H1 (cell line): ENCODE results near the gene PPP1R18. TPM values are rescaled to one million over a fixed set of nuclear protein-coding genes. Genes with fewer than 3 reads are reported as not detected.

Experiments
- CHD2 ChIP-seq: IDR thresholded peaks from 2 replicates; pipeline ENCODE4 v1.6.1; 2012; ENCODE audit warnings: low read length, improper control_type of control experiment
- CHD7 ChIP-seq: fragments of 300-600 bp; sonication (generic); IDR thresholded peaks from 2 replicates; pipeline ENCODE4 v1.7.1; 2012; ENCODE audit warnings: low read length, moderate library complexity, mild to moderate bottlenecking, inconsistent platforms; ENCODE audit not compliant: insufficient replicate concordance
- RAD21 ChIP-seq, 2 experiments: IDR thresholded peaks in 1 of 2; conservative IDR thresholded peaks in 1 of 2; 2 replicates each; pipeline ENCODE4 v1.6.1; 2011; ENCODE audit warnings: low read depth in 2 of 2, low read length in 2 of 2, improper control_type of control experiment in 1 of 2, inconsistent platforms in 1 of 2, mild to moderate bottlenecking in 1 of 2, moderate library complexity in 1 of 2
- polyA plus RNA-seq, 7 experiments: library from polyadenylated mRNA; depleted of rRNA in 3 of 7; stranded (reverse) in 5 of 7; unstranded in 2 of 7; fragments of >200 nt in 5 of 7; fragments of 200-250 nt in 2 of 7; gene quantifications; 1 replicate in 5 of 7; 2 replicates in 1 of 7; 4 replicates in 1 of 7; pipeline versions ENCODE4 v1.2.1 to v1.2.3, GENCODE V29; 2011 to 2013; ENCODE audit warnings: missing spikeins in 2 of 7, mixed read lengths in 2 of 7
- total RNA-seq: library from RNA; stranded (reverse); fragmentation: NEBNext Ultra II Directional; extraction: Animal tissue kit (Norgen Biotek cat#: 25700); gene quantifications from 2 replicates; pipeline ENCODE4 v1.2.1, GENCODE V29; 2021

PPP1R18 gene
- total and polyA plus RNA-seq, 2 of the 8 experiments (the other 6 are each of a cell fraction or from before 2014, with no cell fraction given) = 25.1 to 29.1 TPM

GRCh38 chr6:30657454-30657853 lies 29.0 kb downstream of the PPP1R18 start (continued):
- TF ChIP-seq CHD7 (no peak), CHD2 (no peak), RAD21 (IDR thresholded peaks at IDR 0.05 in 1 of 2, conservative IDR thresholded peaks at IDR 0.05 in 1 of 2; ENCODE audit: low read depth in 2 of 2, low read length in 2 of 2) (no peak)
